Measurements from ENCODE around the gene GBA3.

DNA sequence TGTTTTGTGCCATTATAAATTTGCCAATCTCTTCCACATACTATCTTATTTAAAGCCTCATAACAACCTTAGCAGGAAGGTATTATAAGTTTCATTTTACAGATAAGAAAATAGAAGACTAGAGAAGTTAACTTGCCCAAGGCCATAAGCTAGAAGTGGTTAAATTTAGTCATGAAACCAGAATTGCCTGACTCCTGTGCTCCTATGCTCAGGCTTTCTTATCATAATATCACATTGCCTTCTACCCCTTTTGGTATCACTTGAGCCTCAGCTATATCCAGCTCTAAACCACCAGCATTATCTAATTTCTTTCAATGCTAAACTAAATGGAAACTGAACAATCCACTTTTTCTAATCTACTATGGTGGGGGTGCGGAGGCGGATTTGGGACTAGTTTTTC, 164.7 kb downstream of the GBA3 start:
- TF ChIP-seq CTCF (conservative IDR thresholded peaks at IDR 0.05; ENCODE audit: low read depth in 2 of 2) (no peak), POLR2AphosphoS5 (IDR thresholded peaks at IDR 0.05; ENCODE audit: low read depth) (no peak), EZH2phosphoT487 (IDR thresholded peaks at IDR 0.05; ENCODE audit: unreplicated experiment) (no peak)
